Activated CD4-positive, alpha-beta T cell treated with anti-CD3 and anti-CD28 coated beads, Interleukin-2, amount 50 U/mL, for 4 hours (primary cell): ENCODE measurements around the gene NDUFAF7.
A peak's percentile ranks its signal among the peaks of the same experiment; 100 is the strongest.
"Not testable (repeated sequence)": the region's sequence is repeated elsewhere in the genome, so short reads cannot be mapped to it uniquely, and the experiment has no call there.

Source experiments
- DNase-seq, 2 experiments: peaks; one replicate each; pipeline ENCODE4 v3.0.0-alpha.2; 2020

NDUFAF7 gene, protein sequence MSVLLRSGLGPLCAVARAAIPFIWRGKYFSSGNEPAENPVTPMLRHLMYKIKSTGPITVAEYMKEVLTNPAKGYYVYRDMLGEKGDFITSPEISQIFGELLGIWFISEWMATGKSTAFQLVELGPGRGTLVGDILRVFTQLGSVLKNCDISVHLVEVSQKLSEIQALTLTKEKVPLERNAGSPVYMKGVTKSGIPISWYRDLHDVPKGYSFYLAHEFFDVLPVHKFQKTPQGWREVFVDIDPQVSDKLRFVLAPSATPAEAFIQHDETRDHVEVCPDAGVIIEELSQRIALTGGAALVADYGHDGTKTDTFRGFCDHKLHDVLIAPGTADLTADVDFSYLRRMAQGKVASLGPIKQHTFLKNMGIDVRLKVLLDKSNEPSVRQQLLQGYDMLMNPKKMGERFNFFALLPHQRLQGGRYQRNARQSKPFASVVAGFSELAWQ

DNA sequence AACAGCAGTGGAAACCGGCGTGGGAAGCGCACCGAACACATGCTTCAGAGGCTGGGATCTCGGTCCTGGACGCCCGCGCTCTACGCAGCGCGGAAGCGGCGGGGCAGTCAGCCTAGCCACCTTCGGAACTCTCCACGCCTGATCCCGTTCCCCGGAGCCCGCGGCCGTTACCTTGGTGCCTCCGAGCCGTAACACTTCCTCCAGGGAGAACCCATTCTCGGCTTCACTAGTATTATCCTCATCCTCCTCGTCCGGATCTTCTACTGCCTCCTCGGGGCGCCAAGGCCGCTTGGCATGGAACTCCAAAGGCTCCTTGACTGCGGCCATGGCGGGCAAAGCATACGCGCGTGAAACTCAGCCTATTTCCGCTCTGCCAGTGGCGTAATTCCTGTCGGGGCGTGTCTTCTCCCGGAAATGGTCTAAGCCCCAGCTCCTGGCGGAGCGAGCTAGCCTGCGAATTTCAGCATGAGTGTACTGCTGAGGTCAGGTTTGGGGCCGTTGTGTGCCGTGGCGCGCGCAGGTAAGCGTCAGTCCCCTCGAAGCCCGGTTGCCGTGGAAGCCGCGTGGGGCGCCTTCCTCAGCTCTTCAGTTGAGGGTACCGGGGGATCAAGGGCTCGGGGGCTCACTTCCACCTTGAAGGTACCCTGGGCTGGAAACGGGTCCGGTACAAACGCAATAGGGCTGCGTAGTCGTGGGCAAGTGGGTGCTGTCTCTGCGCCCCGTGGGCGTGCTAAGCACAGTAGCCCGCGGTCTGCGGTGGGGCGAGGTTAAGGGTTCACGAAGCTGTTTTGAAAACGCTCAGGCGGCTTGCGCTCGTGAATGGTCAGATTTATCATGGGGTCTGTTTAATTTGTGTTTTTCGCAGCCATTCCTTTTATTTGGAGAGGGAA is at the start of gene NDUFAF7, which contains the start of gene CEBPZ:
Gene NDUFAF7, plus strand, starts transcription at position 418 of the 890 bp plus-strand sequence. Its CDS starts 48 bp downstream, at position 466.
Gene CEBPZ, minus strand, starts transcription at position 356 of the 890 bp plus-strand sequence. Its CDS starts 29 bp downstream, at position 327.
- peak; percentile 84 to 85 for DNase-seq

DNA sequence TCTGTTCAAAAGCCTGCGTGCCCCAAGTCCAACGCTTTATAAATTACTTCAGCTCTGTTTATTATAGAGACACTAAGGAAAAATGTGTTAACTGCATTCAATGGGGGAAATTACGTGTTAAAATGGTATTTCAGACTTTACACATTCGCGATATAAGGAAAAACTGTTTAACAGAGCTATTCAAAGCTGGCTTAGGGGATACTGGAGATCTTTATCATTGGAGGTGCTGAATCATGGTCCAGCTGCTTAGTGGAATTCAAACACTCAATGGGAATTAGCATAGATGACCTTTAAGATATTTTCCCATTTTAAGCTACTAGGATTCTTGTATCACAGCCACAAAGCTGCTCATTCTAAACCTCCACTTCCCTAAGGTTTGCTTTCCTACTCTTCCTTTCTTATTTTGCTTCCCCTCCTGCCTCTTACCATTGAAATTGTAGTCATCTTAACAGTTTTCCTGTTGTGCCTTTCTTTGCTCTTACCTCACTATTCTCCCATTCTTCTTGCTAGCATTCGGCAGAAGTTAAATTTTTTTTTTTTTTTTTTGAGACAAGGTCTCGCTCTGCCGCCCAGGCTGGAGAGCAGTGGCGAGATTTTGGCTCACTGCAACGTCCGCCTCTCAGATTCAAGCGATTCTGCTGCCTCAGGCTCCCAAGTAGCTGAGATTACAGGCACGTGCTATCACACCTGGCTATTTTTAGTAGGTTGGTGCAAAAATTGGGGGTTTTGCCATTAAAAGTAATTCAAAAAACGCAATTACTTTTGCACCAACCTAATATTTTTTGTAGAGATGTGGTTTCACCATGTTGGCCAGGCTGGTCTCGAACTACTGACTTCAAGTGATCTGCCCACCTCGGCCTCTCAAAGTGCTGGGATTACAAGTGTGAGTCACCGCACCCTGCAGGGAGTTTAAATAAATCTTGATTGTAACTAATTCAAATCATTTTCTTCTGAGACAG is 49.5 kb upstream of the NDUFAF7 start:
- DNase-seq: no peak

DNA sequence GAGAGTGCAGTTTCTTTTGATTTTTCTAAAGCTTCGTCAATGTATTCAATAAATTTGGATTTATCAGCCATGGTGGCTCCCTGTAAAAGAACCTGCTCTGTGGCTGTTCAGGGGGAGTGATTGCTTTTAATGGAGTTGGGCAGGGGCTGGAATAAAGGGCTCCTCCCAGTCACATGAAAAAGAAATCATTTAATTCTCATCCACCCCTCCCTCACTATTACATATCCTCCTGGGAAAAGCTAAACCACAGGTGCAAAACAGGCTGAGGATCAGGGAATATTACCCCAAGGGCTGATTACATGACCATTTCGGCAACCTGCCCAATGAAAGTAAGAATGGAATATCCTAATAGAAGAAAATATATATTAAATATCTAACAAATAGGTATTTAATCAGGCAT is 42.9 kb upstream of the NDUFAF7 start, which contains the start of gene SULT6B1:
Gene SULT6B1, minus strand, starts transcription at position 101 of the 400 bp plus-strand sequence. Its CDS starts 30 bp downstream, at position 71.
- DNase-seq: no peak

DNA sequence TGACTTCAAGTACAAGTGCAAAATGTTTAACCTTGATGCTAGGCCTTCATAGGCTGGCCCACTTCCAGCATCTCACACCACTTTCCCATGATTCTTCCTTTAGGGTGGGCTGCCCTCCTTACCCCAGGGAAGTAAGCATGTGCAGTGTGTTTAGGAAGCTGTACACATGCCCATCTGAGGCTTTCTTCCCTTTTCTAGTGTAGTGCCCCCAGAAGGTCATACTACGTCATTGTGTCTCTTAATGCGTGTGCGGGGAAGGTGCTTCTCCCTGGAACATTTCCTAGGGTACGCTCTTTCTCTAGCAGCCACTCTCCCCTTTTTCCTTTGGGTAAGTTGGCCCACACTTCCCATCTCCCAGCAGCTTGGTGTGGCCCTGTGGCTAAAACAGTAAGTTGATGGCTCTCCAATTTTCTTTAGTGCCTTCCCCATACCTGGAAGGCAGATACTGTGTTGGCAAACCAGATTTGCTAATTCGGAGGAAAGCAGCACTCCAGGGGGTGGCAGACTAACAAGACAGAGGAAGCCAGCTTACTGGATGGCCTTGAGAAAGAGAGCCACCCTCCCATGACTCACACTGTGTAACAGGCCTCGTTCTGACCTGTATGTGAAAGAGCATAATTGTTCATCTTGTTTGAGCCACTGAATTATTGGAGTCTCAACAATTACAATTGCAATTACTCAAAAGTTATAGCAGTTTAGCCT is 41.9 kb upstream of the NDUFAF7 start:
- no peak for DNase-seq

DNA sequence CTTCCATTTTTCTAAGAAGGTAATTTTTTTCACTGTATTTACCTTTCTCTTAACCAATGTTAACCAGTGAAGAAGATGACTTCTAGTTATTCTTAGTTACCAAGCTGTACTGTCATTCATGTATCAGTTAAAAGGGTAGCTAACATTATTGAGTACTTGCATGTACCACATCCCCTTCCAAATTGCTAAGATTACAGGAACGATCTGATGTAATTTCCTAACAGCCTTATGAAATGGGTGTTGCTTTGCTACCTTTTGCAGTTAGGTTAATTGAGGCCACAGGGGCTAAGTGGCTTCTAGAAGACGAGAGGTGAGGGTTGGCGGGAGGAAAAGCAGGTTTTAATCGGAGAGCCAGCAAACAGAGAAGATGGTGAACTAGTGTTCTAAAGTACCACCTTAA is 41.2 kb upstream of the NDUFAF7 start:
- DNase-seq: no peak

DNA sequence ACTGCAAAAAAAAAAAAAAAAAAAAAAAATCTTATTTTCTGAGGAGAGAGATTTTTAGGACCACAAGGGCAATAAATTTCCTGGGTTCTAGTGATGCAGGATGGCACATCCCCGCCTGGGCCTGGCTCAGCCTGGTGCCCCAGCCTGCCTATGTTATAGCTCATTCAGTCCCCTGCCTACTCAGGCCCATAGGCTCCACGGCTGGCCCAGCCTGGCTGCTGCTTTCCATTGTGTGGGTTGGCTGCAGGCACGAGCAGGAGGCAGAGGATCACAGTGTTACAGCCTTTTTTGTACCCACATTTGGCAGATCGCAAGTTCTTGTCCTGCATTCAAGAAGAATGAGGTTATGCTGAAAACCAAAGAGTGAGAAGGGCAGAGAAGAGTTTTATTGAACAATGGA is 40.2 kb upstream of the NDUFAF7 start:
- no peak for DNase-seq

DNA sequence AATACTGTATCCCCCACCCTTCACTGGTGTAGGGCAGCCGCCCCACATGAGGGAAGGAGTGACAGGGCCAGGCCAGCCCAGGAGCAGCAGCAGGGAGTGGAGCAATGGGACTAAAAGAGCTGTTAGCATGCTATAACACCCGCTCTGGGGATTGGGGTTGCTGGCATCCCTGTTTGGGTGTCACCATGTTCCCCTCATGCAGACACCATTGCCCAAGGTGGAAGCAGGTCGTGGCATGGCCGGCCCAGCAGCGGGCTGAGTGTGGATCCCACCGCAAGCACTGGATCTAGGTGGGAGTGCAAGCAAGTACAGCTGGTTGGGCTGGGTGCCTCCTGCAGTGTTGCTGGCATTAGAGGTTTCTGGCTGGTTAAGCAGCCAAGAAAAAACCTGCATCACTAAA is 39.7 kb upstream of the NDUFAF7 start:
- no peak for DNase-seq

DNA sequence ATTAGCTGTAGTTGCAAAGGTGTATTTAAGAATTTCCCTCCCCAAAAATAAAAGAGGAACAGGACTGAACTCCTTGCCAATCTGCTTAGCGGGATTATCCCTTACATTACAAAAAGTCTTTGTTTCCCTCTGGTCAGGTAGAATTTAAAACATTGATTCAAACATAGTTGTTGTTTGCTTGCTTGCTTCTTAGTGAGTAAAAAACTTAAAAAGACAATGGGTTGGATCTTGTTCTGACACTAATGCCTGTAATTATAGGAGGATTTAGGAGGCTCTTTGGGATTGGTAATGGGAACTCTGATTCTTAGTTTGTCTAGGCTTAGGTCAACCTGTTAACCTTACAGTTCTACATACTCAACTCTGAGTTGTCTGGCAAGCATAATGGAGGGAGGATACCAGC is 38.9 kb upstream of the NDUFAF7 start:
- DNase-seq: no peak

DNA sequence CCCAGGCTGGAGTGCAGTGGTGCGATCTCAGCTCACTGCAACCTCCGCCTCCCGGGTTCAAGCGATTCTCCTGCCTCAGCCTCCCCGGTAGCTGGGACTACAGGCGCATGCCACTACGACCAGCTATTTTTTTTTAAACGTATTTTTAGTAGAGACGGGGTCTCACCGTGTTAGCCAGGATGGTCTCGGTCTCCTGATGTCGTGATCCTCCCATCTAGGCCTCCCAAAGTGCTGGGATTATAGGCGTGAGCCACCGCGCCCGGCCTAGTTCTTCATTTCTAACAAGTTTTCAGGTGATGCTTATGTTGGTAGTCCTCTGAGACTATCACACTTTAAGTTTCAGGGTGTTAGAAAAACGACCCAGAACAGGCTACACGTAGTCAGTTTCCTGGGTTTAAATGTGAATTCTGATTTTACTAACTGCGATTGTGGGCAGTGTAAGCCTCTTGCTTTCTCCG is 35.6 kb upstream of the NDUFAF7 start:
- not testable (repeated sequence) for DNase-seq

DNA sequence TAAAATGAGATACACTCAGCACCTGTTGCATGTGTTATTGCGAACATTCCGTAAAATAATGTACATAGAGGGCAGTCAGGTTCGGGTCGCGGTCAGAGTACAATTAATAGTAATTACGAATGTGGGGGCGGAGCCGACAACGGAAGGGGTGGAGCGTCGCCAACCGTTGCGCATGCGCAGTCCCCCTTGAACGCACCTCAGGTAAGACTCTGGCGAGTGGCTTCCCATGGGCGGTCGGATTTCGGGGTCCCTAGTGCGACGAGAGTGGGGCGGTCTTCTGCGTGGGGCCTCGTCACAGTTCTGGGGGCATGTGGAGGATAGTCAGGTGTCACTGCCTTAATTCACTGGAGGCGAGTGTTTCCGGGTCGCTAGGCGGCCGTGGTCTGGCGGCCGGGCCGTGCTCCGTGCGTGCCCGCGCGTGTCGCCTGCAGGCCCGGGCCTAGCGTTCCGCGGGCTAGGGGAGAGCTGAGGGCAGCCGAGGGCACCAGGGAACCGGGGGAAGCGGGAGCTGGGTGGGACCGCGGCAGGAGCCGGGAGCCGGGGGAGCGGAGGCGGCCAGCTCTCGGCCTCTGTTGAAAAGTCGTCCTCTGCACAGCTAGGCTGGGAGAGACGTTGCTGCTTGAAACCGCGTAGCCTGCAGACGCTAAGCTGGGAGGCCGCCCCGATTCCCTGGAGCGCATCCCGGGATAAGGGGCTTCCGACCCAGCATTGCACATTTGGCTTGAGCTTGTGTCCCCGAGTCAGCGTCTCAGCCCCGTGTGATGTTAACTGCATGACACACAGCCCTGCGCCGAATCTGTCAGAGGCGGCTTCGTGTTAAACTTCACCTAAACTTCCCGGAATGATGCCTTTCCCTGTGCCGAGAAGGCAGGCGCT is 34.9 kb upstream of the NDUFAF7 start, which contains the start of gene CEBPZOS:
Gene CEBPZOS, plus strand, starts transcription at position 177 of the 876 bp plus-strand sequence. CDS start 3,209 bp downstream, outside the sequence.
- DNase-seq: peak; percentile 85 to 86

DNA sequence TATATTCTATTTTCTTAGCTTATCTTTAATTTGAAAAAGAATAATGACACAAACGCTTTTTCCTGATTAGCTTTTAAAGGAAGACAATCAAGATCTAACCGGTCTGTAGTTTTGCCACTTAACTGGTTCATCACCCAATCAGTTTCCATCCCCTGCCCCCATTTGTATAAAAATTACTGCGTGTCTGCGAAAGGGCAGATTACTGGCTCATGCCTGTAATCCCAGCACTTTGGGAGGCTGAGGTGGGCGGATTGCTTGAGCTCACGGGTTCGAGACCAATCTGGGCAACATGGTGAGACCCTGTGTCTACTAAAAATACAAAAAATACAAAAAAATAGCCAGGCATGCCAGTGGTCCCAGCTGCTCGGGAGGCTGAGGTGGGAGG is 32.8 kb upstream of the NDUFAF7 start:
- no peak for DNase-seq

DNA sequence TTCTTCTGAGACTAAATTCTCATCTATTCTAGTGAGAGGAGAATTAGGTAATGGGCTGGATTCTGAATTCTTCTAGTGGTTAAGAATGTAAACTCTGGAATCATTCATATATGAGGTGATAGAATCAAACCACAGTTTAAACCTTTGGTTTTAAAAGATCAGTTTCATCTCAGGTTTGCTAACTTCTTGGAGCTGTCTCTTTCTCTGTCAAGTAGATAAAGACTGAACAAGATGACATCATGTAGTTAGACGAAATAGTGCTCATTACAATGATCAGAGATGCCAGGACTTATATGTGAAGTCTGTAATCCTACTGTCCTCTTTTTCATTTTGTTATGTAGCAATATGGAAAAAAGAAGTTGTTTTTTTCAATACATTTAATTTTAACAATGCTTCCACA is 30.2 kb upstream of the NDUFAF7 start:
- DNase-seq: no peak

DNA sequence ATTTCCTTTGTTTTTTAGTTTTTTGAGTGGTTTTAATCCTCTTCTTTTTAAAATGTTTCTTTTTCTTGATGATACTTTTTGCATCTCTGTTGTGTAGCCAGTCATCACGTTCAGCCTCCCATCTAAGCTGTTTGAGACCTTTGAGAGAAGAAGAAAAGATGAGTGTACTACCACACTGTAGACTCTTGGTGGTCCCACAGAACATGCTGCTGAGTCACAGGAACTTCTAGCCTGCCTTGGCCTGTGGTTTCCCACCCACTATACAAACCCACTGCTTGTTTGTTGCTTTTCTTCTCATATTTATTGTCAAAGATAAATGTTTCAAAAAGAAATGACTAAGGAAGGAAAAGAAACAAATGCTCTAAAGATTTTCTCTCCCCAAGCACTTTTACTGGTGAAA is 29.7 kb upstream of the NDUFAF7 start:
- DNase-seq: peak; percentile 13 to 16

DNA sequence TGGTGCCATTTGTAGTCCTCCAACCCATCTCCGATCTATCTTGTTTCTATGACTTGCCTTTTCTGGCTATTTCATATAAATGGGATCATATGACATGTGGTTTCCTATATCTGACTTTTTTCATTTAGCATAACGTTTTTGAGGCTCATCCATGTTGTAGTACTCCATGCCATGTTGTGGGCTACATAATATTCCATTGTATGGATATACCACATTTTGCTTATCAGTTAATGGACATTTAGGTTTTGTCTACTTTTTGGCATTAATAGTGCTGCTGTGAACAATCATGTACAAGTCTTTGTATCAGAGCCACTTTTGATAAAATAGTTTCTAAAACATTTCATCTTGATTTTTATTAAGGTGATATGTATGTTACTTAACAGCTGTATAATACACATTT is 27.8 kb upstream of the NDUFAF7 start:
- no peak for DNase-seq

DNA sequence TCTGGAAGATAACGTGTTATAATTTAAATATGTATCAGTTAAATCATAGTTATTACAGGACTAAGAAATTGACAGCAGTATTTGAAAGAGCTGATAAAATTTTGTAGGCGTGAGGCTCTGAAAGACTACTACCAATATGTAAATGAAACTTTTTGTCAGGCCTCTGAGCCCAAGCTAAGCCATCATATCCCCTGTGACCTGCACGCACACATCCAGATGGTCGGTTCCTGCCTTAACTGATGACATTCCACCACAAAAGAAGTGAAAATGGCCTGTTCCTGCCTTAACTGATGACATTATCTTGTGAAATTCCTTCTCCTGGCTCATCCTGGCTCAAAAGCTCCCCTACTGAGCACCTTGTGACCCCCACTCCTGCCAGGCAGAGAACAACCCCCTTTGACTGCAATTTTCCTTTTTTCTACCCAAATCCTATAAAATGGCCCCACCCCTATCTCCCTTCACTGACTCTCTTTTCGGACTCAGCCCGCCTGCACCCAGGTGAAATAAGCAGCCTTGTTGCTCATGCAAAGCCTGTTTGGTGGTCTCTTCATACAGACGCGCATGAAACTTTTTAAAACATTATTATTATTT is 26.3 kb upstream of the NDUFAF7 start:
- not testable (repeated sequence) for DNase-seq

DNA sequence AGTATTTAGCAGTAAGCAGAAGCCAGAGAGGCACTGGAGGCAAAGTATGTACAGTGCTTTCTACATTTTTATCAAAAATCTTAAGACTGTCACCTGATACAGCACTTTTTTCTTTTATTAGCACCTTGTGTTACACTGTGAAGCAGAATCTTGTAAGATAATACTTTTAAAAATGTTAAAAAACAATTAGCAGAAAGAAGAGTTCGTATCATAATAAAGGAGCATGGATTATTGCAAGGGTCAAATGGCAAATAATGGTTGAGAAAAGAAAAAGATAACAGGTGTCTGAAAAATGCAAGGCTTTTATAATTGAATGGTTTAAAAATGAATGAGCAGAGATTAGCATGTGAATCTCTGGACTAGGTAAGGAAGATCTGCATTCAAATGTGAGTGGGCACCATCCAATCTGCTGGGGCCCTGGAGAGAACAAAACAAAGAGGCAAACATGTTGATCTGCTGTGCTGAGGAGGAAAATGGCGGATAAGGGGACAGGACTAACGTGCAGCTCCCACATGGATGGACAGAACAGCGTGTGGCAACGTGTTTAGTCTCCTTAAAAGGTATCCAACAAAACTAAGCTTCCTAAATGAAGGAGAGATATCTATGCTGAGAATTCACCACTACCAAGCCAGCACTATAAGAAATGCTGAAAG is 25.6 kb upstream of the NDUFAF7 start:
- no peak for DNase-seq

DNA sequence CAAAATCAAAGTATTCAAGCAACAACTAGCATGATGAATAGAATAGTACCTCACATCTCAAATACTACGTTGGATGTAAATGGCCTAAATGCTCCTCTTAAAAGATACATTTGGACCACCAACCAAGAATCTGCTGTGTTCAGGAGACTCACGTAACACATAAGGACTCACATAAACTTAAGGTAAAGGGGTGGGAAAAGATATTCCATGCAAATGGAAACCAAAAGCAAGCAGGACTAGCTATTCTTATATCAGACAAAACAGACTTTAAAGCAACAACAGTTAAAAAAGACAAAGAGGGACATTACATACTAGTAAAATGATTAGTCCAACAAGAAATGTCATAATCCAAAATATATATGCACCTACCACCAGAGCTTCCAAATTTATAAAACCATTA is 24.7 kb upstream of the NDUFAF7 start:
- DNase-seq: not testable (repeated sequence)

DNA sequence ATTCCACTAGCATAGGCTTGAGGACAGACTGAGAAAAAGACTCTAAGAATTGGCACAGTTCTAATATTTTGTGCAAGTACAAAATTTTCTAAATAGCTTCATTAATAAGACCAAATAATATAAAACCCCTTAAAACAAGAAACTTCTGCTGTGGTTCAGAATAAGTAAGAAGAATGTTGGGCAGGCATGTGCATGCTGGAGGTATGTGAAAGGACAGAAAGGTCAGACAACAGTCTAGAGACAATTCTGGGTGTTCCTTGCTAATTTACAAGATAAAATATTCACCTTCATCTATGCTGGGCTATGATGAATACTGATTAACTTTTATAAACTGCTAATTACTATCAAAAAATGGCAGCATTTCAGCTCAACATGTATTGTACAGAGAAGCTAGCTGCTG is 20.2 kb upstream of the NDUFAF7 start:
- DNase-seq: no peak

DNA sequence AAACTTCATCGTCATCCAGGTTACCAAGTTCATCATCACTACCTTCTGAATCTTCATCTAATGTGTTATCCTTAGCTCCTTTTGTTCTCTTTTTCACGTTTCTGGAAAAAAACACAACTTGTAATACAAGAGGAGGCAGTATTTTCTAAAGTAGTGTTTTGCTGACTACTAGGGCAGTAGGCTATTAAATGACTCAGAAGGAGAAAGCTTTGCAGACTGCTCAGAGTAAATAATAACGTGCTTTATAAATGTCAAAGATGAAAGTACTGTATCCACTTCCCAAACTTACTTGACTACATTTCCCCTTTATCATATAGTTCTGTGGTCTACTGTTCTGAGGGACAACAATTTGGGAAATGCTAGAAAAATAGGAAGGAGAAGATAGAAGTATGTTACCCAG is 19.5 kb upstream of the NDUFAF7 start:
- no peak for DNase-seq
